HFF-Myc (cell line): ENCODE data around the gene FSTL5.

Experiments
- DNase-seq: peaks from one replicate; pipeline ENCODE4 v3.0.0-alpha.2; 2011; ENCODE audit warnings: low read depth; ENCODE audit errors: extremely low read depth
- H3K4me3 ChIP-seq: replicated peaks from 2 replicates; pipeline ENCODE4 v1.5.1; 2011; ENCODE audit warnings: low read depth, mild to moderate bottlenecking, control low read depth, low read length
- TF ChIP-seq, protein P1 (sequence below): IDR thresholded peaks from 2 replicates; pipeline ENCODE4 v1.5.1; 2012; ENCODE audit warnings: mild to moderate bottlenecking, low read depth, low read length, control low read depth; ENCODE audit errors: missing control alignments

Gene FSTL5

GRCh38 chr4:162157241-162157640 lies 6.6 kb downstream of the FSTL5 start:
- TF ChIP-seq, protein P1, sequence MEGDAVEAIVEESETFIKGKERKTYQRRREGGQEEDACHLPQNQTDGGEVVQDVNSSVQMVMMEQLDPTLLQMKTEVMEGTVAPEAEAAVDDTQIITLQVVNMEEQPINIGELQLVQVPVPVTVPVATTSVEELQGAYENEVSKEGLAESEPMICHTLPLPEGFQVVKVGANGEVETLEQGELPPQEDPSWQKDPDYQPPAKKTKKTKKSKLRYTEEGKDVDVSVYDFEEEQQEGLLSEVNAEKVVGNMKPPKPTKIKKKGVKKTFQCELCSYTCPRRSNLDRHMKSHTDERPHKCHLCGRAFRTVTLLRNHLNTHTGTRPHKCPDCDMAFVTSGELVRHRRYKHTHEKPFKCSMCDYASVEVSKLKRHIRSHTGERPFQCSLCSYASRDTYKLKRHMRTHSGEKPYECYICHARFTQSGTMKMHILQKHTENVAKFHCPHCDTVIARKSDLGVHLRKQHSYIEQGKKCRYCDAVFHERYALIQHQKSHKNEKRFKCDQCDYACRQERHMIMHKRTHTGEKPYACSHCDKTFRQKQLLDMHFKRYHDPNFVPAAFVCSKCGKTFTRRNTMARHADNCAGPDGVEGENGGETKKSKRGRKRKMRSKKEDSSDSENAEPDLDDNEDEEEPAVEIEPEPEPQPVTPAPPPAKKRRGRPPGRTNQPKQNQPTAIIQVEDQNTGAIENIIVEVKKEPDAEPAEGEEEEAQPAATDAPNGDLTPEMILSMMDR = no peak
- DNase-seq = no peak
- no peak overlapping the region for H3K4me3 ChIP-seq

- H3K4me3 ChIP-seq = no peak overlapping the region
- TF ChIP-seq, protein P1 = no peak
- no peak for DNase-seq
These were observed 8.8 kb downstream of the FSTL5 start for GRCh38 chr4:162154862-162155540.

DNA sequence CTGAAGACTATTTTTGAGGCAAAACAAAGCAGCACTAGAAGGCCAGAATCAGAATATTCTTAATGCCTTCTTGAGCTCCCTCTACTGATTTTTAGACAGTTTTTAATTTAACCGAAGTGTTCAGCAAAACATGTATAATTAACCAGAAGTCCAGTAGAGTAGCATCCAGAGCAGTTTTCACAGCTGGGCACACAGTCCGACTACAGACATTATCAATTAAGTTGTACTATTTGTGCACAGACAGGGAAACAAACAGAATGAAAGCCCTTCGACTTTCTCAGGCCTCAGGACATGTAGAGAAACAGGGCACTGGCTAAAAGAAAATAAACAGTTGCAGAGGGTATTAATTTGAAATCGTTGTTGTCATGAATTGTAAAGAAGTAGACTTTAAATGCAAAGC lies 11.9 kb downstream of the FSTL5 start:
- no peak for DNase-seq
- TF ChIP-seq, protein P1 = no peak
- H3K4me3 ChIP-seq = no peak overlapping the region

- TF ChIP-seq, protein P1 = no peak
- no peak overlapping the region for H3K4me3 ChIP-seq
- no peak for DNase-seq
These were observed 12.4 kb downstream of the FSTL5 start for GRCh38 chr4:162151386-162151785.

- TF ChIP-seq, protein P1 = no peak
- DNase-seq = no peak
- H3K4me3 ChIP-seq = no peak overlapping the region
These were observed 14.2 kb downstream of the FSTL5 start for GRCh38 chr4:162149644-162150043.

DNA sequence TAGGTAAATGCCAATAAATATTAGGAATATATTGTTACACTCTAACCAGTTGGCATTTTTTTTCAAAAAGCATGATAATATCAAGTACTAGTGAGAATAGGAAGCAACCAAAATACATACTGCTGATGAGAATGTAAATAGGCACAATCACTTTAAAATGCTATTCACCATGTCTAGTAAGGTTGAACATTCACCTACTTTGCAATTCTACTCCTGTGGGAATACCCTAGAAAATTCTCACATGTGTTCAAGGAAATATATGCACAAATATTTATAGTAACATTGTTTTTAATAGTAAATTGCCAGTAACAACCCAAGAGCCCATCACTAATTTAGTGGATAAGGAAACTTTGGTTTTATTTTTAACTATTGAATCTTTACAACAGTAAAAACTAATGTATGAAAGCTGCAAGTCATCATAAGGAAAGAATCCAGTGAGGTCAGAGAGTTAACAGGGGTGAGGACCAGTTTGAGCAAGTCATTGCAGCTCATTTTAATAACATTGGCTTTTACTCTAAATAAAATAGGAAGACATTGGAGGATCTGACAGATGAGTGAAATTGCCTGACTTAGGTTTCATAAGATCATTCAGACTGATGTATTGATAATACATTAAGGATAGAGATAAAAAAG lies 23.6 kb downstream of the FSTL5 start:
- no peak overlapping the region for H3K4me3 ChIP-seq
- TF ChIP-seq, protein P1 = no peak
- no peak for DNase-seq
